CD4-positive, alpha-beta T cell treated with Interleukin-6 at 100 ng/mL for 8 hours (primary cell): Measurements from ENCODE around the gene PRKCB.

Experiments
- DNase-seq: peaks from one replicate; pipeline ENCODE4 v3.0.0-alpha.2; 2020; ENCODE audit warnings: mixed read lengths, low spot score

Gene PRKCB

DNA sequence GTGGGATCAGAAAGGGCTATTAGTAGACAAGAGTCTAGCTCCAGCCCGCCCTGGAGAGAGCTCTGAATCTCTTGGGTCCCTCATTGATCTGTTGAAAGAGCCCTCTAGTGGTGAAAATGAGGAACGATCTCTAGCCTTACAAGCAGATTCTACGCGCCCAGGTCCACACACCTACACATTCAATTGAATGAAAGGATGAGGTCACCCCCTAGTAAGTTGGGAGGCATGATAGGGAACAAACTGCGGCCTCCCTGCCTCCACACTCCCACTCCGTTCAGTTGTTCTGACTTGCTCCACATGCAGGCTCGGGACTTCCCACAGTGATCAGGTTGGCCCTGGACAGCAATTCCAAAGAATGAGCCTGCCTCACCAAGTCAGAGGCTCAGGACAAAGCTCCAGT lies 417.4 kb downstream of the PRKCB start:
- DNase-seq: peak; percentile 34

DNA sequence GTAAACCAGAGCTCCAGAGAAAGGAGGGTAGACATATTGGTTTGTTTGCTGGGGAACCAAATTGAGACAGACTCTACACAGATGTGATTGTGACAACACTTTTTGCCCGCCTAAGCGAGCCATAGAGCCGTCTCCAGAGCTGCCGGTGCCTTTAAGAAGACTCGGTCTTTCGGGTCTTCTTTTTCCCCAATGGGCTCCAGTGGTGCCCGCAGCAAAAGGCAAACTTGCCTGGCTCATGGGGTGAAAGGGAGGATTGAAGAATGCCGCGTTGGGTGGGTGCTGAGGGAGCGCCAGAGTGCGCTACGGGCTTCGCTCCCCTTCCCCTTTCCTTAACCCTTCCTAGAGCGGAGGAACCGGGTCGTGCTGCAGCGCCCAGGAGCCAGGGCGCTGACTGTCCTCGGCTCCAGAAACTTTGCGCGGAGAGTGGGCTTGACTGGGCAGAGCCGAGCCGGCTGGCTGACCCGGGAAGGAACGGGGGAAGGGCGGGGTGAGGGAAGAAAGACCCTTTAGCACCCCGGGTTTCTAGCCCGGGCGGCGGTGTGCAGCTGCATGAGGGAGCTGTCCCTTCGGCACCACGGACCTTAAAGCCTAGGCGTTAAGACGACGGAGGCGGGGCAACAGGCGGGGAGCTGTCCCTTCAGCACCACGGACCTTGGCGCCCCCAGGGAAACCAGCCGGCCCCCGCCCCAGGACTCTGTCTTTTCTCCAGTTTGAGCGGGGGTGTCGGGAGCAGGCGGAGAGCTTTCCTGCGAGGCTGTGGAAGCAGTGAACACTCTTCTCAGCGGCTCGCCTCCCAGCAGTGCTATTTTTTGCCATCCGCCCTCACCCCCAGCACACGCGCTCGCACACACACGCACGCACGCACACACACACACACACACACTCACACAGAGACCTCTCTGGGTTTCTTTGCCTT lies 419.9 kb downstream of the PRKCB start, which contains the start of gene CACNG3:
TSS of gene CACNG3 (plus strand) at position 880 of the 916 bp plus-strand sequence. CDS start 420 bp downstream, outside the sequence.
- DNase-seq: no peak

DNA sequence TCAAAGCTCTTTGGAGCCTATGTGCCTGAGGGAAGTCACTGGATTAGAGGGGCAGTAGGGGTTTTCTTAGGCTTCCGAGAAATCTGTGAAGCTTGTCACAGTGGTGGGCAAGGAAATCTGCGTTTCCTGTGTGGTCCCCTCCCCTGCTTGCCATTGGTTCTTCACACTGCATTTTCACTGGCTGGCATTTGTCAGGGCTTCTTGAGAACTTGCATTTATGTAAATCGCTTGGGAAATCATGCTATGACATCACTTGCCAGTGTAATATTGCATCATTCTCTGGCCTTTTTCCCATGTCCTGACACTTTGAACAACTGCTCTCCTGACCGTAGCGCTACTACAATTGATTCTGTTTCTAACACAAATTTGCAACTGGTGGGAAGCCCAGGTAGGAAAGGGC lies 422.2 kb downstream of the PRKCB start:
- no peak for DNase-seq

DNA sequence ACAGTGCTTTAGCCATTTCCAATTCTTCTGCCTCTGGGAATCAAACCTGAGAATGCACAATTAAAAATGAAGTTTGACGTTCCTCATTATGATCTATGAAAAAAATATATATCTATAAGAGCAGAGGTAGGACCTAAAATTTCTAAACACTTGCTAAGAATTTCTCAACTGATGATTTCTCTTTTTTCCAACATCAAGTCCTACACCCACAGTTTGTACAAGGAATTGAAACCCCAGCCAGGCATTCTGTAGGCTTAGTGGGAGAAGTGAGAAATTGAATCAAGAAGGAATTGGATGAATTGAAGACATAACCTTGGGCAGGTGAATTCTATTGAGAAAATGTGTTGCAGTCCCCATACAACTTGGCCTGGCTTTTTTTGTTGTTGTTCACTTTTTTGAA lies 423.0 kb downstream of the PRKCB start:
- no peak for DNase-seq

DNA sequence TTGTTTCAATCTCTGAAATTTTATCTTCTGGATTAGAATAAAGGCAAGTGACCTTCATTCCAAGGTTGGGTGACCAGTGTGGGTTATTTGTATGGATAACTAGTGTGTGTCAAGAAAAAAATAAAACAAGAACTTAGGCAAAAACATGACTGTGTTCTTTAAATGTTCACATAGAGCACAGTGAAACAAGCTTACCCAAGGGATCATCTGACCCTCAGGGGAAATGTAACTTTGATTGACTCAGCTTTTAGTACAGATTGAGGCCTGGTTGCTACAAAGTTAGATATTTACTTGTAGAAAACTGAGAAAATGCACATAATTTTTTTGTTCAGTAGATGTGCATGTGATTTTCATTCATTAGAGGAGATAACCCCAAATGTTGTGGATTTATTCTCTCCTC lies 427.0 kb downstream of the PRKCB start:
- DNase-seq: no peak
